OCI-LY1 (cell line): ENCODE measurements around the gene KLK2.

Experiments
- H2AFZ ChIP-seq: fragments of 200-600 bp; sonication (generic), shearing (Covaris generic); 2 replicates; pipeline ENCODE4 v1.6.0; 2014; ENCODE audit warnings: antibody characterized with exemption, mild to moderate bottlenecking, low read length
- H3F3A ChIP-seq: fragments of 200-600 bp; sonication (generic), shearing (Covaris generic); 2 replicates; pipeline ENCODE4 v1.6.0; 2014; ENCODE audit warnings: mild to moderate bottlenecking, antibody characterized with exemption, low read length, moderate library complexity; ENCODE audit not compliant: insufficient read depth
- H3K27ac ChIP-seq: fragments of 200-600 bp; sonication (generic); 2 replicates; pipeline ENCODE4 v1.5.1; 2014; ENCODE audit warnings: low read length, mixed run types, mild to moderate bottlenecking, low read depth; ENCODE audit not compliant: poor library complexity, severe bottlenecking
- H3K27me3 ChIP-seq: fragments of 200-600 bp; sonication (generic); 2 replicates; pipeline ENCODE4 v1.6.0; 2014; ENCODE audit warnings: antibody characterized with exemption, mild to moderate bottlenecking, low read length, moderate library complexity; ENCODE audit not compliant: insufficient read depth
- H3K36me3 ChIP-seq: fragments of 200-600 bp; sonication (generic); 2 replicates; pipeline ENCODE4 v1.6.1; 2014; ENCODE audit warnings: mild to moderate bottlenecking, antibody characterized with exemption, low read length, moderate library complexity, mixed read lengths; ENCODE audit not compliant: insufficient read depth
- H3K4me1 ChIP-seq: fragments of 200-600 bp; sonication (generic); 2 replicates; pipeline ENCODE4 v1.5.1; 2014; ENCODE audit warnings: mild to moderate bottlenecking, low read length, moderate library complexity; ENCODE audit not compliant: insufficient read depth, severe bottlenecking
- H3K4me2 ChIP-seq: fragments of 200-600 bp; sonication (generic), shearing (Covaris generic); 2 replicates; pipeline ENCODE4 v1.6.1; 2014; ENCODE audit warnings: low read length
- H3K4me3 ChIP-seq: fragments of 200-600 bp; sonication (generic); 2 replicates; pipeline ENCODE4 v1.5.1; 2014; ENCODE audit warnings: low read length, low read depth, mild to moderate bottlenecking, mixed read lengths; ENCODE audit not compliant: poor library complexity, severe bottlenecking
- H3K79me2 ChIP-seq: fragments of 200-600 bp; shearing (Covaris generic); 2 replicates; pipeline ENCODE4 v1.6.1; 2016; ENCODE audit warnings: mixed run types, low read length, mixed read lengths; ENCODE audit not compliant: insufficient read depth
- H3K9ac ChIP-seq: fragments of 200-600 bp; sonication (generic), shearing (Covaris generic); 2 replicates; pipeline ENCODE4 v1.6.1; 2014; ENCODE audit warnings: mild to moderate bottlenecking, low read length, mixed read lengths
- H3K9me2 ChIP-seq: fragments of 200-600 bp; sonication (generic), shearing (Covaris generic); 2 replicates; pipeline ENCODE4 v1.6.1; 2014; ENCODE audit warnings: low read depth, mild to moderate bottlenecking, low read length, mixed read lengths
- H3K9me3 ChIP-seq: fragments of 200-600 bp; shearing (Covaris generic); 2 replicates; pipeline ENCODE4 v1.6.1; 2014; ENCODE audit warnings: low read length, mixed read lengths
- H4K20me1 ChIP-seq: fragments of 200-600 bp; sonication (generic), shearing (Covaris generic); 2 replicates; pipeline ENCODE4 v1.6.0; 2016; ENCODE audit warnings: mild to moderate bottlenecking, low read length; ENCODE audit not compliant: insufficient read depth
- EZH2 ChIP-seq: fragments of 200-600 bp; sonication (generic), shearing (Covaris generic); IDR thresholded peaks from 2 replicates; pipeline ENCODE4 v1.8.0; 2017; ENCODE audit warnings: borderline replicate concordance, mixed run types, mild to moderate bottlenecking, antibody characterized with exemption, low read length, moderate library complexity, mixed read lengths
- TF ChIP-seq, protein P1 (sequence below): fragments of 200-600 bp; sonication (generic), shearing (Covaris generic); IDR thresholded peaks from 2 replicates; pipeline ENCODE4 v1.5.1; 2017; ENCODE audit warnings: mild to moderate bottlenecking, antibody characterized with exemption, low read length, moderate library complexity, mixed read lengths

The KLK2 gene

DNA sequence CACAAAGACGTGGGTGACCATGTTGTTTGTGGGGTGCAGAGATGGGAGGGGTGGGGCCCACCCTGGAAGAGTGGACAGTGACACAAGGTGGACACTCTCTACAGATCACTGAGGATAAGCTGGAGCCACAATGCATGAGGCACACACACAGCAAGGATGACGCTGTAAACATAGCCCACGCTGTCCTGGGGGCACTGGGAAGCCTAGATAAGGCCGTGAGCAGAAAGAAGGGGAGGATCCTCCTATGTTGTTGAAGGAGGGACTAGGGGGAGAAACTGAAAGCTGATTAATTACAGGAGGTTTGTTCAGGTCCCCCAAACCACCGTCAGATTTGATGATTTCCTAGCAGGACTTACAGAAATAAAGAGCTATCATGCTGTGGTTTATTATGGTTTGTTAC lies 5.6 kb downstream of the KLK2 start:
- Histone ChIP-seq H3K9me2 (no peaks in the 10 kb centered on the region), H3F3A (no peaks in the 10 kb centered on the region), H3K36me3 (no peaks in the 10 kb centered on the region), H3K9me3 (no peaks in the 10 kb centered on the region), H3K27me3 (no peaks in the 10 kb centered on the region), H3K4me3 (no peak overlapping the region), H2AFZ (no peak overlapping the region), H3K79me2 (no peaks in the 10 kb centered on the region), H3K4me2 (no peak overlapping the region), H3K9ac (no peak overlapping the region), H3K4me1 (no peaks in the 10 kb centered on the region), H3K27ac (no peak overlapping the region), H4K20me1 (no peaks in the 10 kb centered on the region)
- TF ChIP-seq, protein P1, sequence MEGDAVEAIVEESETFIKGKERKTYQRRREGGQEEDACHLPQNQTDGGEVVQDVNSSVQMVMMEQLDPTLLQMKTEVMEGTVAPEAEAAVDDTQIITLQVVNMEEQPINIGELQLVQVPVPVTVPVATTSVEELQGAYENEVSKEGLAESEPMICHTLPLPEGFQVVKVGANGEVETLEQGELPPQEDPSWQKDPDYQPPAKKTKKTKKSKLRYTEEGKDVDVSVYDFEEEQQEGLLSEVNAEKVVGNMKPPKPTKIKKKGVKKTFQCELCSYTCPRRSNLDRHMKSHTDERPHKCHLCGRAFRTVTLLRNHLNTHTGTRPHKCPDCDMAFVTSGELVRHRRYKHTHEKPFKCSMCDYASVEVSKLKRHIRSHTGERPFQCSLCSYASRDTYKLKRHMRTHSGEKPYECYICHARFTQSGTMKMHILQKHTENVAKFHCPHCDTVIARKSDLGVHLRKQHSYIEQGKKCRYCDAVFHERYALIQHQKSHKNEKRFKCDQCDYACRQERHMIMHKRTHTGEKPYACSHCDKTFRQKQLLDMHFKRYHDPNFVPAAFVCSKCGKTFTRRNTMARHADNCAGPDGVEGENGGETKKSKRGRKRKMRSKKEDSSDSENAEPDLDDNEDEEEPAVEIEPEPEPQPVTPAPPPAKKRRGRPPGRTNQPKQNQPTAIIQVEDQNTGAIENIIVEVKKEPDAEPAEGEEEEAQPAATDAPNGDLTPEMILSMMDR: no peak
- TF ChIP-seq EZH2: no peak

DNA sequence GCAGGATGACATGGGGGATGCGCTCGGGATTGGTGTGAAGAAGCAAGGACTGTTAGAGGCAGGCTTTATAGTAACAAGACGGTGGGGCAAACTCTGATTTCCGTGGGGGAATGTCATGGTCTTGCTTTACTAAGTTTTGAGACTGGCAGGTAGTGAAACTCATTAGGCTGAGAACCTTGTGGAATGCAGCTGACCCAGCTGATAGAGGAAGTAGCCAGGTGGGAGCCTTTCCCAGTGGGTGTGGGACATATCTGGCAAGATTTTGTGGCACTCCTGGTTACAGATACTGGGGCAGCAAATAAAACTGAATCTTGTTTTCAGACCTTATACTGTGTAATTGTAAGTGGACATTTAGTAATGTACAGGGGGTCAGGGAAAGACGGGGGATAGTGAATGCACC lies 7.0 kb downstream of the KLK2 start:
- no peaks in the 10 kb centered on the region for H3K36me3 ChIP-seq
- no peaks in the 10 kb centered on the region for H3F3A ChIP-seq
- H3K4me2 ChIP-seq: no peak overlapping the region
- no peaks in the 10 kb centered on the region for H4K20me1 ChIP-seq
- H3K9me3 ChIP-seq: no peaks in the 10 kb centered on the region
- H3K9me2 ChIP-seq: no peaks in the 10 kb centered on the region
- H3K4me3 ChIP-seq: no peak overlapping the region
- no peak overlapping the region for H3K9ac ChIP-seq
- no peaks in the 10 kb centered on the region for H3K27me3 ChIP-seq
- no peaks in the 10 kb centered on the region for H3K4me1 ChIP-seq
- no peak overlapping the region for H3K27ac ChIP-seq
- H2AFZ ChIP-seq: no peak overlapping the region
- no peaks in the 10 kb centered on the region for H3K79me2 ChIP-seq
- TF ChIP-seq, protein P1: no peak
- no peak for TF ChIP-seq EZH2

DNA sequence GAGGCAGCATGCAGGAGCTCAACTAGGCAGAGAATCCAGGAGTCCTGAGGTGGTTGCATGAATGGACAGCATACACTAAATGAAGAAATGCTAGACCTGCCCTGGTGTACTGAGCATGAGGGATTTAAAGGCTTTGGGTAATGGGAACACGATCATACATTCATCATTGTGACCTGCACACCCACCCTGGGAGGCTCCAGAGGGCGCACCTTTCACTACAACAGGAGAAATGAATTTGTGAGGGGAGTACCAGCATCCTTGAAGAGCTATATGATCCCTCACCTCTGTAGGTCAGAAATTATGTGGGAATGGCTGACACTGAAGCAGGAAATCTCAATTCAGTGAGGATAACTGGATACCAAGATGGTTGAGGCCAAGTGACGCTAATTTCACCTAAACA lies 8.9 kb downstream of the KLK2 start:
- TF ChIP-seq, protein P1: peak; percentile 39; the same call in 1 of the 2 replicates
- no peak for TF ChIP-seq EZH2
- Histone ChIP-seq H3K4me3 (no peak overlapping the region), H4K20me1 (no peaks in the 10 kb centered on the region), H3K9me2 (no peaks in the 10 kb centered on the region), H3K79me2 (no peaks in the 10 kb centered on the region), H3K4me1 (no peaks in the 10 kb centered on the region), H3F3A (no peaks in the 10 kb centered on the region), H3K4me2 (no peak overlapping the region), H3K9me3 (no peaks in the 10 kb centered on the region), H3K9ac (no peak overlapping the region), H3K27ac (no peak overlapping the region), H3K36me3 (no peaks in the 10 kb centered on the region), H3K27me3 (peaks cover 3% of the 10 kb centered on the region; the same call in 1 of the 2 replicates), H2AFZ (no peak overlapping the region)
